ENCODE measurements around the gene RRAGD.

Gene RRAGD, protein sequence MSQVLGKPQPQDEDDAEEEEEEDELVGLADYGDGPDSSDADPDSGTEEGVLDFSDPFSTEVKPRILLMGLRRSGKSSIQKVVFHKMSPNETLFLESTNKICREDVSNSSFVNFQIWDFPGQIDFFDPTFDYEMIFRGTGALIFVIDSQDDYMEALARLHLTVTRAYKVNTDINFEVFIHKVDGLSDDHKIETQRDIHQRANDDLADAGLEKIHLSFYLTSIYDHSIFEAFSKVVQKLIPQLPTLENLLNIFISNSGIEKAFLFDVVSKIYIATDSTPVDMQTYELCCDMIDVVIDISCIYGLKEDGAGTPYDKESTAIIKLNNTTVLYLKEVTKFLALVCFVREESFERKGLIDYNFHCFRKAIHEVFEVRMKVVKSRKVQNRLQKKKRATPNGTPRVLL

DNA sequence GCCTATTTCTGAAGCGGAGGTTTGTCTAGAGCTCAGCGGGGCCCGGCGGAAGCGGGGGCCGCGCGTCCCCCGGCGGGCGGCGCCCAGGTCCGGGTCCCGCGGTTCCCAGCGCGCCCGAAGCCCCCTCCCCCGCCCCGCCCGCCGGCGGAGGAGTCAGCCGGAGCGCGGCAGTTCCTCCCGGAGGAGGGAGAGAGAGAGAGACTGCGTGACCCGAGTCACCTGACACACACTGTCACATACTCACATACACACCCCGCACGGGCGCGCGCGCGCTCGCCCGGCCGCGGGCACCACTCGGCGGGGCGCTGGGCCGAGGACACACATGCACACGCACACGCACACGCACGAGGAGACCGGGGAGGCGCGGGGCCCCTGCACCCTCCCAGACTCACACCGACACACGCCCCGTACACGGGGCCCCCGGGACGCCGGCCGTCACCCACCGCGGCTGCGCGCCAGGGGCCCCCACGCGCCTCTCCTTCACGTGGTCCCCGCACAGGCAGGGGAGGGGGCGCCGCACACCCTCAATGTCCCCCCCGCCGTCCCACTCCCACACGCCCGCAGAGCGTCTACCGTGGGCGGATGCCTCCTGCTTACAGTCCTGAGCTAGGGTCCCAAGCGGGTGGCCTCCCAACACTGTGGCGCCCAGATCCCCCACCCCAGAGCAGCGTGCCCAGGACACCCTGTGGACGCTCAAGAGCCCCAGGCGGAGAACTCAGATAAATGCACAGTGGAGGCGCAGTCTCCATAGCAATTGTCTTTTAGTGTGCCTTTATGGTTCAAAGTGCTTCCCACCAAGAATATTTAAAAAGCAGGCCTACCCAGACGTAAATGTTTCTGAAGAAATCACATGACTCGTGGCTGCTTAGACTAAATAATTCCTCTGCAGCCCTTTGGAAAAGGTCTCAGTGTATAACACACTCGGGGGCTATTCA lies at the start of gene RRAGD:
Gene RRAGD, minus strand, starts transcription at position 203 of the 935 bp plus-strand sequence. CDS start 280 bp downstream, outside the sequence.
- DNase-seq: peak; percentile 62

DNA sequence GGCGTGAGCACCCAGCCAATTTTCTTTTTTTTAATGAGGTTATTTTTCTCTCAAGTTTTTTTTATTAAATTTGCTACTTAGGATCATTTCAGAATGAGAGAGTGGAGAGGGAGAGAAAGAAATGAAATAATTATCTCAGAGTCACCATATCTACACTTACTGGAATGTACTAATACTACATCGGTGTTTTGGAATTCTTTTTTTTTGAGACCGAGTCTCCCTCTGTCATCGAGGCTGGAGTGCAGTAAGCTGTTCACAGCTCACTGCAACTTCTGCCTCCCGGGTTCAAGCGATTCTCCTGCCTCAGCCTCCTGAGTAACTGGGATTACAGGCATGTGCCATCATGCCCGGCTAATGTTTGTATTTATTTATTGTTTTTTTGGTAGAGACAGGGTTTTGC lies 48.6 kb upstream of the RRAGD start:
- no peak for DNase-seq

DNA sequence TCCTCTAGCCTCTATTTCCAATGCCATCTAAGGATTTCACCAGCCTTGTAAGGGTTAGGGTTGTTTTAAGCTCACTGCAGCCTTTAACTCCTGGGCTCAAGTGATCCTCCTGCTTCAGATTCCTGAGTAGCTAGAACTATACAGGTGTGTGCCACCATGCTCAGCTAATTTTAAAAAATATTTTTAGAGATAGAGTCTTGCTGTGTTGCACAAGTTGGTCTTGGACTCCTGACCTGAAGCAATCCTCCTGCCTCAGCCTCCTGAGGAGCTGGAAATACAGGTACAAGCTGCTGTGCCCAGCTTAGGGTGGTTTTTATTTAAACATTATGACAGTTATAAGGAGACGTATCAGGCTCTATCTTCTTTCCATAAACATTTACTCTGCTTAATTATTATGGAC lies 47.4 kb upstream of the RRAGD start:
- no peak for DNase-seq

DNA sequence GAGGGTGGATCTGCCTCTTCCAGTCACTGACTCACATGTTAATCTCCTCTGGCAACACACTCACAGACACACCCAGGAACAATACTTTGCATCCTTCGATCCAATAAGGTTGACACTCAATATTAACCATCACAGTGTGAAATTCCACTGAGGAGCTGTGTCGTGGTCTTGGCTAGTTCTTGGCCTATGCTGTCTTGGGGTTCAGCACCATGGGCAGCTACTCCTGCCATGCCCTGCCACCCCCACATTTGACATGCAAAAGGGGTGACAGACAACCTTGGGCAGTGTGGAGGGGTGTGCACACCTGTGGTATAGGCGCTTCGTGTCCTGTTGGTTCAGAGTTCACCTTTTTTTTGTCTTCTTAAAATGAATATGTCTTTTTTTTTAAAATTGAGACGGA lies 46.6 kb upstream of the RRAGD start:
- no peak for DNase-seq

DNA sequence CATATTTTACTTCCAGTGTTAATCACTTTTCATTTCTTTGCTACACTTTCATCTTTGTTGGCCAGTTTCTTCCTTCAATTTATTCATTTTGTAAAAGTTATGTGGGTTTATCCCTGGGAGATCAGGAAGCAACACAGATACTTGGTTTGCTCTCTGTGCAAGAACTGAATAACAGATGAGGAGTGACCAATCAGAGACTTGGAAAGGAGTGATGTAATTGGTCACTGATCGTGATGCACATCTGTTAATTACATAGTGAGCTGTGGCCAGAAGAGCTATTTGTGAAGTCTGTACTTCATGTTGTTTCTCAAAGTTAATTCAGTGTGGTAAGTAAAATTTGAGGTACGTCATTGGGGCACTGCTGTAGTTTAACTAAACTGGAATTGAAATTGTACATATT lies 42.2 kb upstream of the RRAGD start:
- DNase-seq: no peak

DNA sequence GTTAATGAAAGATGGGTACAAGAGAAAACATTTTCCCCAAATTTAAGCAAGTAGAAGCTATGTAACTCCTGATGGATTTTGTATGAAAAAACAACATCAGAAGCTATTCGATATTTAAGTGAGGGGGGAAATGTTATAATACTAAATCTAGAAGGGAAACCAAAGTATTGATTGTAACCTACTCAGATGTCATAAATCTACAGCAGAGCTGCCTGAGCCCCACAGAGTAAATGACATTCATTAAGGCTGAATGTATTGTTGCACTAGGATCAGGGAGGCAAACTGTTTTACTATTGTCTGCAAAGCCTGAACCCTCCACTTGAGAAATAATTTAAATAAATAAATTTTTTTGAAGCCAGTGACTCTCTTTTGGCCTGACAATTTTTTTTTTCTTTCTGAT lies 40.2 kb upstream of the RRAGD start:
- DNase-seq: no peak

DNA sequence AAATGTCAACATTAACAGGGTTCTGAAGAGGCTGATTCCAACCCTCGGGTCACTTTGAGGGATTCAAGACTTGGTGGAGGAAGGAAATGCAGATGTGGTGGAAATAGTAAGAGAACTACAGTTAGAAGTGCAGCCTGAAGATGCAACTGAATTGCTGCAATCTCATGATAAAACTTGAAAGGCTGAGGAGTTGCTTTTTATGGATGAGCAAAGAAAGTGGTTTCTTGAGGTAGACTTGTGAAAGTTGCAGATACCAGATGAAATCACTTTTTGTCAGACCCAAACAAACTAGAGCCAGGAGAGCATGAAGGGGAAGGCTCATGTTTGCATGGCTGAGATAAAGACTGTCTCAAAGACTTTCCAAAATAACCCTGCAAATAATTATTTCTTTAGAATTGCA lies 37.1 kb upstream of the RRAGD start:
- no peak for DNase-seq

DNA sequence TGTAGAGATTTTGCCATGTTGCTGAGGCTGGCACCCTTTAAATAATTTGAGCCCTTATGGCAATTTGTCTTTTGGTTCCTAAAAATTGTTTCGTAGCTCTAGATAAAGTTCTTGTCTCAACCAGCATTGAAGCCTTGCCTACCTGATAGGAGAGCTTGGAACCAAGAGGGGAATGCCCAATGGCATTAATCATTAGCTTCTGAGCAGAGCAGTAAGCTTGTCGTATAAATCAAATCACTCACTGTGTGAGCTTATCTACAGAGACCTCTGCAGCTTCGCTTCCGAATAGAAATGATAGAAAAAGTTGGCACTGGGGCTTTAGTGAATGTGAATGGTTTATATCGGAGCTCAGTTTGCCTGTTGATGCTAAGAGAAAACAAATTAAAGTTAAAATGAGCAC lies 31.6 kb upstream of the RRAGD start:
- no peak for DNase-seq

DNA sequence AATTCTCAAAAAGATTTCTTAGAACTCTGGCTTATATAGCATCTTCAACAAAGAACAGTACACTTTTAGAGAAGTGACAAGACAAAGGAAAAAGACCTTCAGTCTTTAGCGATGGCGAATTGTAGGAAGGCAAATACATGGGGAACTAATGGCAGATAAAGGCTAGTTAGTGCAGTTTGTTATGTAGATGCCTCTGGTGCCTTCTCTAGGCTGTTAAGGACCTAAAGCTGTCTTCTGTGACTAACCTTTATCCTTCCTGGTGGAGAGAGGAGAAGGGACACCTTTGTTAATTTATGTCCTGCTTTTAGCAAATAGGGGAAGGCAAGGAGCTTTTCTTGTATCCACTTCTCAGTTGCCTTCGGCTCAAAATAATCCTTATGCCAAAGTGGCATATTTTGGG lies 28.1 kb upstream of the RRAGD start:
- no peak for DNase-seq

DNA sequence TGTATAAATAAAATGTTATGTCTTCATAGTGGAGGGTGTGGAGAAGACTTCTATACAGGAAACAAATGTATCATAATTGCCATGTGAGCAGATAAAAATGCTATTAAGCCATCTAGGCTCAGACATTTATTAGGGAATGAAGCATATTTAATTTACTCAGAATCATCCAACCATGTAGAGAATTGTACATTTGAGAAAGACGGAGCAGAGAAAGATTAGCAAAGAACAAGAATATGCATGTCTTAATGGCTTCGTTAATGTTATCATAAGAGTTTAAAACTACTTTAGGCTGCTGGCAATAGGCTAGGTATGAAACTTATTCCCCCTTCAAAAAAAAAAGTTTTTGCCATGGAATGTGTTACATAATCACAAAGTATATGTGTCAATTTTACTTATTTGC lies 26.9 kb upstream of the RRAGD start:
- no peak for DNase-seq

DNA sequence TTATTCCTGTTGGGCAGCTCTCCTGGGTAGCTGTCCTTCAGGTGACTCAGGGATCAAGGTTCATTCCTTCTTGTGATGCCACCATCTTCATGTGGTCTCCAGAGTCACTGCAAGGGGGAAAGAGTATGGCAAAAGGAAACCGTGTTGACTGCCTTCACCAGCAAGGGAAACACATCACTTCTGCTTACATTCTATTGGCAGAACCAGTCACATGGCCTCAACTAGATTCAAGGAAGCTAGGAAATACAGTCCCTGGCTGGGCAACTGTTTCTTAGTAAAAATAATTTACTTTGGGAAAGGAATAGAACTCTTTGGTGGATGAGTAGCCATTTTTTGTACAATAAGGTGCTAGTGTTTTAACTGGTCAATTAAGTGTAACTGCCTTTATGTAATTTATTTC lies 26.2 kb upstream of the RRAGD start:
- DNase-seq: no peak

DNA sequence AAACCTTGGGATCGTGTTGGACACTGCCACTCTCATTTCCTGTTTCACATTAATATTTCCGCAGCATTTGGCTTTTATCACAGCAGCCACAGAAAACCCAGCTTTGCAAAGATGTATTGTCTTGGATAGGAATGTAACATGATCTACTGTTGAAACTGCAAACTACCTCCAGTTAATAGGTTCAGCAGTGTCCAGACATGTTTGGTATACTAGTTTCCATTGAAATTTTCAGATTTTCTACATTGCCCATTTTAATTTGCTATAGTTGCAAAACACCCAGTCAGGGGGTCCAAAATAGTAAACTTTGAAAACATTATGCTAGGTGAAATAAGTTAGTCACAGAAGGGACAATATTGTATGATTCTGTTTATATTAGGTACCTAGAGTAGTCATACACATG lies 24.2 kb upstream of the RRAGD start:
- DNase-seq: peak; percentile 30

DNA sequence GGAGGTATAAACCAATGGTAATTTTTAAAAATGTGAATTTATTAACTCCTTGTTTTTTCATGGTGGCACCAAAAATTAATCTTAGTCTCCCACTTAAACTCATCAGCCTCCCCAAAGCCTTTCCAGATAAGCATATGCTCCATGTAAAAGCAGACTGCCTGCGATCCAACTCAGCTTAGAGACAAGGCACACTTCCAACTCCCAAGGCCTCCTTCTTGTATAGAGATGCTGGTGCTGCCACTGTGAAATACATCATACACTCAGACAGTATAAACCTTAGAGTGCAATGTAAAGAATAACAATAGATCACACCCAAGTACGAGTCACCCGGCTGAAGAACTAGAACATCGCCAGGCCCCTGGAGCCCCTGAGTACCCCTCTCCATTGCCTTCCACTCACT lies 22.9 kb upstream of the RRAGD start:
- no peak for DNase-seq

DNA sequence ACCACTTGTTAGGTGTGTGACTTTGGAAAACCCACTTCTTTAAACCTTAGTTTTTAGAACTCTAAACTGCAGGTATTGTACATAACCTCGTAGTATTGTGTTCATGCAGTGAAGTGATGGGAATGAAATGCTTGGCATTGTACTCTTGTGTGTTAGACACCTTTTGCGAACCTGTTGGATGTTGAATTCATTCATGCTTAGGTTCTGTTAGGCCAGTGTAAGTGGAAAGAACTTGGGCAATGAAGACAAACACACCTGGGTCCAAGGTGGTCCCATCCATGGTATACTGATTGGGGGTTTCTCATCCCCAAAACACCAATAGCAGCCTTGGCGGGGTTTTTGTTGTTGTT lies 22.1 kb upstream of the RRAGD start:
- DNase-seq: no peak

DNA sequence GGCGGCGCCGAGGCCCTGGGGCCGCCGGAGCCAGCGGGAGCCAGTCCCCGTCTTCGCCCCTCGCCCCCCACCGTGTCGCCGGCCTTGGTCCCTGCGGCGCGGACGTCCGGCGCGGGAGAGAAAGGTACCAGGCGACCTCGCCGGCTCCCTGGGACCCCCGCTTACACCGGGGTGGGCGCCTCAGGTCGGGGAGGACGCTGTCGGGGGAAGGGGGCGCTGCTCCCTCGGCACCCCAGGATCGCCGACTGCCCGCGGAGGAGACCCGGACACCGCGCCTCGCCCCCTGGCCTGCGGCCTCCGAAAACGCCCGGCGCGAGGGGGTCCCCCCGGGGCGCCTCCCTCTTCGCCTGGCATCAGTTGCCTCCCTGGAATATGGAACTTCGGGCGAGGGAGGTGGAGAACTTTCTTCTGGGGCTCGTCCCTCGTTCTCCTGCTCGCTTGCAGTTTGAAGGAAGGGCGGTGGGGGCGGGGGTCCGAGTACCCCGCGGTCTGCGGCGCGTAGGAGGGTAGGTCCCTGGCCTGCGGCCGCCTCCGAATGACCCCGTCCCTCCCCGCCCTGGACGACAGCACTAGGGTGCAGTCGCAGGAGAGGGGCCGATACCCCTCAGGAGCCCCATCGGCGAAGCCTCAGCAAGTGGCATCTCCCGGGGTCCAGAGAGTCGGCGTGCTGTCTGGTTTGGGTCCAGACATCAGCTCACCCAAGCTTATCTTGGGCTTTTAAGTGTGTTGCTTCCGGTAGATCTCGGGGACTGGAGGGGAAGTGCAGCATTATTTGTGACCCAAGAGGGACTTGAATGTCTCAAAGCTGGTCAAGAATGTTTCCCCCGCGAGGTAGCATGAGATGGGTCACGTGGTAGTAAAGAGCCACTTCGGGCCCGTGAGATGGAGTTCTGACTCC lies 21.4 kb upstream of the RRAGD start:
- DNase-seq: no peak

DNA sequence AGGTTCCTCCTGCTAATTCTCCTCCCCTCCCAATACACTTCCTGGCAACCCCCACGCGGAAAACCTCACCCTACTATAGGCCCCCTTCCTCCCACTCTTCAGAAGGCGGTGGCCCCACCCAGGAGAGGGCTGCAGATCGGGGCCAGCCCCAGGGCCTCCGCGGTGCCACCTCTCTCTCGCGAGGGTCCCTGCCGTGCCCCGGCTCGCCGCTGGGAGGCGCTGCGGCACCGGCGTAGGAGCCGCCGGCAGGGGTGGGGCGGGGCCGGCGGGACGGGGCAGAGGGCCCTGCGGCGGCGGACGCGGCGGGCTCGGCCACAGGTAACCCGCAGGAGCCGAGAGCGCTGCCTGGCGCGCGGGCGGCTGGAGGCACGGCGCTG lies 20.8 kb upstream of the RRAGD start, which contains the start of gene ANKRD6:
Gene ANKRD6, plus strand, starts transcription at position 278 of the 377 bp plus-strand sequence. CDS start 133,825 bp downstream, outside the sequence.
- peak; percentile 76 for DNase-seq

DNA sequence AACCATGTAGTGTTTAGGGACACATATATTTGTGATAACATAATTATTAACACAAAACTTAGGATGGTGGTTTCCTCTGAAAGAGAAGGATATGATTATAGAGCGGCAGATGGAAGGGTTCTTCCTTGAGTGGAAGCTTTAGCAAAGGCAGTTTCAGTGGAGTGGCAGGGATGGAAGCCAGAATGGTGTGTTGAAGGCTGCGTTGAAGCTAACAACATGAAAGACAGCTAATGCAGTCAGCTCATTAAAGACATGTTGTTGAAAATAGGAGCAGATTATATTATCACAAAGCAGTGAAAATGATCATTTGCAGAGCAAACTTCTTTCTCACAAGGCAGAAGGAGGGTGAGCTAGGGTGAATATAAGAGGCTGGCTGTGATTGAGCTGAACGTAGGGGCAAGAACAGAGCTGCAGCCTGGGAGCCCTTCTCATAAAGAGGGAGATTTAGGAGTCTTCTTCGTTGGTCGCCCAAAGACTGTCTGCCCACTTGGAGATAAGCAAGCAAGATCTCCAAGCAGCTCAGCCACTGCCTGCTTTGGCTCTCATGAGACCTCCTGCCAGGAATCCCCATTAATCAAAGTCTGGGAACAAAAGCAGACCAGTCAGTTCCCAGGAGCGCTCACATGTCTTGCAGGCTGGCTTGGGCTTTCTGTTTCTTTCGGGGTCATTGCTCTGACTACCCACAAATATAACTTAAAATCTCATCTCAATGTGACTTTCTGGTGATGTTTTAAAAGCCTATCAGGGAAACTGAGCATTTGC lies 18.3 kb upstream of the RRAGD start:
- DNase-seq: no peak

DNA sequence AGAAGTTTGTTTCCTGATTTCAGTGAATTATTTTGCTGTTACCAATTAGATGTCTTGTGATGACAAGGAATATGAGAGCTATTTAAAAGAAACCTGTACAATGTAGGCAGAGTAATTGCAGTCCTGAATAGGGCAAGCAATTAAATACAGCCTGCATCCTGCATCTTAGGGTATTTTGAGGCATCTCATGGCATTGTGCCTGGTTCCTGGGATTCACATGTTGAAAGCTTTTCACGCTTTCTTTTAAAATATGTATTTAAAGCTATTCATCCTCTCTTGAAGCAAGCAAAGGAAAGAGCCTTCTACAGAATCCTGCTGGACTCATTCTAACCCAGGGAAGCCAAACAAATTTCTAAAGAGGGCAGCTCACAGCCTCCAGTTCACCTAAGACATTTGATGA lies 4.7 kb upstream of the RRAGD start:
- no peak for DNase-seq

DNA sequence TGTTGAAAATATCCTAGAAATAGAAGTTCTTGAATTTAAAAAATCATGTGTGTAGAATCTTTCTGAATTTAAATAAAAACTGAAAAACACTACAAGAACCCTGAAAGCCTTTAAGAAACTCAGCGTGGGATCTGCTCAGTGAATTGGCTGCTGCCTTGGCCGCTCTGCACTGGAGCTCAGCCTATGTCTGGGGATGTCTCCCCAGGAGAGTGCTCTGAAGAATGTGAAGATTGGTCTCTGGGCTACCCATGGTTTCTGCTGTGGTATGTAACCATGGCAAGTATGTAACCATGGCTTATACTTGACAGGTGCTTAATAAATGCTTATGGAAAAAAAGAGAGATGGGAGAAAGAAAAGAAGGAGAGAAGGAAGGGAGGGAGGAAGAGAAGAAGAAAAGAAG lies 3.1 kb upstream of the RRAGD start:
- no peak for DNase-seq

DNA sequence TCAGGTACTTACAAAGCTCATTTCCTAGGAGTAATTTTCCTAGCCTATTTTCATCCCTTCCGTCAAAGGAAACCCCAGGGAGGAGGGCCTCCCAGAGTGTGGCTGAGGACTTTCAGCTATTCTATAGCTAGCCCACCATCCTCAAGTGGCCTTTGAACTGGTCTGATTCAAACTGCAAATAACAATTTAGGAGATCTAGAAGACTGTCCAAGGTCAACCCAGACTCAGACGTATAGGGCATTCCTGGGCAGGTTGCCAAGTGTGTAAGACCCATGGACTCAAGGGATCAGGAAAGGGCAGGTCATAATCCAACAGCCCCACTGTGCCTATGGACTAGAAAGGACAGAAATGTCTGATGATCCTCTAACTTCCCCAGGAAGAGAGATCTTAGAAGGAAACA lies 2.1 kb upstream of the RRAGD start:
- no peak for DNase-seq

DNA sequence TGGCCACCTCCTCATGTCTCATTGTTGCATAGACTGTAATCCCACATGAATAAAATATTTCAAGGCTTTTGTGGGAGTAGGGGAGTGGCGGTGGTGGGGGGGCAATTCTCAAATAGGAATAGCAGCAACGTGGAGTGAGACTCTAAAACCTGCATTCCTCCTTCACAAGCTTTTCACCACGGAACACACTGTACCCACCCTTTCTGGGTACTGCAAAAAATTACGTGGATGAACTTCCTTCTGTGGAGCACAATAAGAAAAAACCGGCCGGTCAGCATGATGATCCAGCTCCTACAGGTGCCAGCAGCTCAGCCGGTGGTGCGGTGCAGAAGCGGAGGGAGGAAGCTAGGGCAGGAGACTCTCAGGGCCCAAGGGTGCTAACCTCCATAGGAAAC lies 930 bp upstream of the RRAGD start:
- DNase-seq: no peak
